MM.1S (cell line): ENCODE results near the gene MAML3.

Source experiments
- CTCF ChIP-seq: fragments of 300-600 bp; sonication (generic); IDR thresholded peaks from 2 replicates; pipeline ENCODE4 v1.5.1; 2016; ENCODE audit warnings: antibody characterized with exemption, low read length, mixed read lengths
- EZH2 ChIP-seq: fragments of 300-600 bp; sonication (generic); optimal IDR thresholded peaks from 2 replicates; pipeline ENCODE3; 2017; ENCODE audit warnings: low read depth, mild to moderate bottlenecking, antibody characterized with exemption, low read length, mixed read lengths

GRCh38 chr4:139816856-139817255, 337.1 kb downstream of the MAML3 start:
- TF ChIP-seq CTCF (no peak), EZH2 (no peak)
